NCI-H526 treated with DMSO at 0.1 percent for 48 hours (cell line): Measurements from ENCODE around the gene WSCD1.

Source experiments
- DNase-seq: peaks from one replicate; lab custom pipeline; 2025; lab: John Stamatoyannopoulos, UW

The WSCD1 gene

GRCh38 chr17:6086603-6087400, 16.6 kb downstream of the WSCD1 start:
- DNase-seq, result no peak

GRCh38 chr17:6088141-6088540, 18.0 kb downstream of the WSCD1 start:
- no peak for DNase-seq

GRCh38 chr17:6090253-6090652, 20.1 kb downstream of the WSCD1 start:
- DNase-seq, result no peak

- DNase-seq, result no peak
These were observed 22.2 kb downstream of the WSCD1 start for GRCh38 chr17:6092182-6092902.

GRCh38 chr17:6092903-6093468, 22.8 kb downstream of the WSCD1 start:
- DNase-seq, result no peak

GRCh38 chr17:6094453-6094852, 24.3 kb downstream of the WSCD1 start:
- no peak for DNase-seq

- no peak for DNase-seq
These were observed 24.7 kb downstream of the WSCD1 start for GRCh38 chr17:6094926-6095325.

- no peak for DNase-seq
These were observed 25.3 kb downstream of the WSCD1 start for GRCh38 chr17:6095501-6095900.

- no peak for DNase-seq
These were observed 26.2 kb downstream of the WSCD1 start for GRCh38 chr17:6096201-6097004.

GRCh38 chr17:6097005-6097279, 26.8 kb downstream of the WSCD1 start:
- no peak for DNase-seq

- no peak for DNase-seq
These were observed 28.1 kb downstream of the WSCD1 start for GRCh38 chr17:6098050-6098822.

GRCh38 chr17:6098823-6099180, 28.6 kb downstream of the WSCD1 start:
- DNase-seq, result no peak

GRCh38 chr17:6099492-6099891, 29.3 kb downstream of the WSCD1 start:
- no peak for DNase-seq

- no peak for DNase-seq
These were observed 30.0 kb downstream of the WSCD1 start for GRCh38 chr17:6100146-6100545.

GRCh38 chr17:6100891-6101500, 30.8 kb downstream of the WSCD1 start:
- no peak for DNase-seq

- no peak for DNase-seq
These were observed 31.5 kb downstream of the WSCD1 start for GRCh38 chr17:6101706-6102105.

- DNase-seq, result no peak
These were observed 32.4 kb downstream of the WSCD1 start for GRCh38 chr17:6102615-6103014.

- DNase-seq, result peak; percentile 75
These were observed 34.9 kb downstream of the WSCD1 start for GRCh38 chr17:6104956-6105648.

- peak; percentile 41 for DNase-seq
These were observed 35.4 kb downstream of the WSCD1 start for GRCh38 chr17:6105649-6106007.

- DNase-seq, result no peak
These were observed 36.0 kb downstream of the WSCD1 start for GRCh38 chr17:6106212-6106611.

- DNase-seq, result no peak
These were observed 37.6 kb downstream of the WSCD1 start for GRCh38 chr17:6107791-6108190.
